Measurements from ENCODE around the gene CACNA1C. TPM values are rescaled to one million over a fixed set of nuclear protein-coding genes. Genes with fewer than 3 reads are reported as not detected.

CACNA1C gene
- total and polyA plus RNA-seq, 2 of the 4 experiments (the other 2 are of a cell fraction): 1.6 to 2.6 TPM

DNA sequence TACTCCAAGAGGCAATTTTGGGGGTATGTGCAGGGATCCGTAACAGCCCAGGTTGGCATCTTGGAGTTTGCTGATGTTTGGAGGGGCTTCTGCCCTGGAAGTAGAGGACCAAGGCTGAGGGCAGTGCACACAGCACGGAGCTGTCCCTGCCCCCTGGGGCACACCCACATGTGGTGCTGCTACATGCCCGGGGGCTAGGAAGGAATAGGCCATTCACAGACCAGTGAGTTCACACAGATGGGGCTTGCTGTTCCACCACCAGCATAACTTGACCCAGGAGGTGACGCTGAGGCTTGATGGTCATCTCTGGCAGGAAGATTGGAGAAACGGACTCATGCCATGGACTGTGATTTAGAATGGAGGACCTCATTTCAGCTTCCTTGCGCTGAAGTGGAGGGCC is 510.9 kb downstream of the CACNA1C start:
- 0 out of 2 replicates have a peak, but pooled peaks cover 2% of the 10 kb centered on the region for H3K4me1 ChIP-seq (ENCODE audit: control insufficient read depth, insufficient read depth, low read length)
- DNase-seq: no peak
- no peak overlapping the region for H3K18ac ChIP-seq (ENCODE audit: low read depth, low read length)
- H3K27me3 ChIP-seq (ENCODE audit: control insufficient read depth, insufficient read depth, low read length): no peaks in the 10 kb centered on the region
- H3K9ac ChIP-seq (ENCODE audit: low read depth, low read length): no peak overlapping the region
- no peaks in the 10 kb centered on the region for H4K20me1 ChIP-seq (ENCODE audit: insufficient read depth, low read length)
- no peak overlapping the region for H4K5ac ChIP-seq (ENCODE audit: low read depth, low read length)
- H3K27ac ChIP-seq (ENCODE audit: insufficient read depth, low read length): no peak overlapping the region
- H3K9me3 ChIP-seq (ENCODE audit: control insufficient read depth, insufficient read depth, low read length): no peaks in the 10 kb centered on the region
- no peak overlapping the region for H2BK5ac ChIP-seq (ENCODE audit: low read depth, low read length, poor library complexity, severe bottlenecking)
- BruUV-seq (replicated peaks): no TSS peak
- CTCF ChIA-PET: no interaction called here
- no peak overlapping the region for H2BK20ac ChIP-seq (ENCODE audit: low read depth, low read length)
- H2BK15ac ChIP-seq (ENCODE audit: low read depth, low read length): no peak overlapping the region
- no peak overlapping the region for H3K4me2 ChIP-seq (ENCODE audit: low read depth, low read length)
- H2AK5ac ChIP-seq (ENCODE audit: low read depth, low read length): no peak overlapping the region
- POLR2A ChIA-PET (ENCODE audit: unreplicated experiment): no interaction called here
- H3K79me1 ChIP-seq (ENCODE audit: low read depth in 1 of 2, low read length in 2 of 2): no peaks in the 10 kb centered on the region
- H2AK9ac ChIP-seq (replicated peaks; ENCODE audit: low read depth, low read length, poor library complexity): no peak overlapping the region
- WGBS, 2 experiments (ENCODE audit: extremely low coverage in 2 of 2, insufficient read length in 1 of 2): 70% methylated on average over 2 of the region's 6 CpGs; no CpG with 5 or more reads in 1 of the 2 experiments
- in situ Hi-C loops (cut with MboI; ENCODE audit: low sequenced_read_pairs) (no loop called here), intact Hi-C loops (cut with micrococcal nuclease) (no loop called here), dilution Hi-C loops (cut with HindIII; ENCODE audit: low sequenced_read_pairs, unreplicated experiment) (no loop called here)
- H3K4ac ChIP-seq (ENCODE audit: low read depth, low read length): no peak overlapping the region
- no peak overlapping the region for H2AFZ ChIP-seq (replicated peaks; ENCODE audit: low read length, poor library complexity)
- no peak overlapping the region for H4K91ac ChIP-seq (ENCODE audit: insufficient read depth, low read depth, low read length)
- no peak overlapping the region for H2BK120ac ChIP-seq (ENCODE audit: low read depth, low read length)
- H3K56ac ChIP-seq (ENCODE audit: extremely low read depth, insufficient read depth, low read length): no peak overlapping the region
- H4K8ac ChIP-seq (ENCODE audit: low read depth in 2 of 2, low read length in 2 of 2): no peak overlapping the region
- ATAC-seq (ENCODE audit: low read depth): no peak
- no peak overlapping the region for H3K4me3 ChIP-seq (ENCODE audit: insufficient read depth, low read depth, low read length)
- no peak overlapping the region for H3K14ac ChIP-seq (replicated peaks; ENCODE audit: low read depth, low read length)
- H3K36me3 ChIP-seq (ENCODE audit: control insufficient read depth, insufficient read depth, low read length): peaks cover 3% of the 10 kb centered on the region; the same call in 1 of the 2 replicates
- no peaks in the 10 kb centered on the region for H3K9me1 ChIP-seq (ENCODE audit: insufficient read depth, low read length)
- no peak overlapping the region for H3K23ac ChIP-seq (ENCODE audit: low read depth, low read length)
- TF ChIP-seq BHLHE40 (IDR thresholded peaks at IDR 0.05; ENCODE audit: low read depth, low read length) (no peak), POLR2A (IDR thresholded peaks at IDR 0.05; ENCODE audit: low read depth, low read length) (no peak), MAFK (IDR thresholded peaks at IDR 0.05; ENCODE audit: low read depth, low read length) (no peak), SMC3 (IDR thresholded peaks at IDR 0.05; ENCODE audit: low read depth, low read length) (no peak), RCOR1 (IDR thresholded peaks at IDR 0.05; ENCODE audit: insufficient replicate concordance, low read length) (no peak), MXI1 (IDR thresholded peaks at IDR 0.05; ENCODE audit: borderline replicate concordance, low read depth, low read length) (no peak), CEBPB (IDR thresholded peaks at IDR 0.05; ENCODE audit: low read depth, low read length) (no peak), FOS (IDR thresholded peaks at IDR 0.05; ENCODE audit: low read depth, low read length) (no peak), NFE2L2 (IDR thresholded peaks at IDR 0.05; ENCODE audit: low read depth, low read length) (no peak), RAD21 (IDR thresholded peaks at IDR 0.05; ENCODE audit: low read length) (no peak)
- TF ChIP-seq, protein P1, sequence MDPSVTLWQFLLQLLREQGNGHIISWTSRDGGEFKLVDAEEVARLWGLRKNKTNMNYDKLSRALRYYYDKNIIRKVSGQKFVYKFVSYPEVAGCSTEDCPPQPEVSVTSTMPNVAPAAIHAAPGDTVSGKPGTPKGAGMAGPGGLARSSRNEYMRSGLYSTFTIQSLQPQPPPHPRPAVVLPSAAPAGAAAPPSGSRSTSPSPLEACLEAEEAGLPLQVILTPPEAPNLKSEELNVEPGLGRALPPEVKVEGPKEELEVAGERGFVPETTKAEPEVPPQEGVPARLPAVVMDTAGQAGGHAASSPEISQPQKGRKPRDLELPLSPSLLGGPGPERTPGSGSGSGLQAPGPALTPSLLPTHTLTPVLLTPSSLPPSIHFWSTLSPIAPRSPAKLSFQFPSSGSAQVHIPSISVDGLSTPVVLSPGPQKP (IDR thresholded peaks at IDR 0.05; ENCODE audit: borderline replicate concordance, low read depth, low read length): no peak
- TF ChIP-seq, protein P2, sequence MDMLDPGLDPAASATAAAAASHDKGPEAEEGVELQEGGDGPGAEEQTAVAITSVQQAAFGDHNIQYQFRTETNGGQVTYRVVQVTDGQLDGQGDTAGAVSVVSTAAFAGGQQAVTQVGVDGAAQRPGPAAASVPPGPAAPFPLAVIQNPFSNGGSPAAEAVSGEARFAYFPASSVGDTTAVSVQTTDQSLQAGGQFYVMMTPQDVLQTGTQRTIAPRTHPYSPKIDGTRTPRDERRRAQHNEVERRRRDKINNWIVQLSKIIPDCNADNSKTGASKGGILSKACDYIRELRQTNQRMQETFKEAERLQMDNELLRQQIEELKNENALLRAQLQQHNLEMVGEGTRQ (IDR thresholded peaks at IDR 0.05; ENCODE audit: low read depth, low read length): no peak

Measured in IMR-90 (cell line).